DMS79 (cell line): ENCODE results near the gene RBM28.
"Not testable (repeated sequence)": the region's sequence is repeated elsewhere in the genome, so short reads cannot be mapped to it uniquely, and the experiment has no call there.

ENCODE experiments used
- DNase-seq: peaks from one replicate; lab custom pipeline; 2025; lab: John Stamatoyannopoulos, UW

RBM28 gene

DNA sequence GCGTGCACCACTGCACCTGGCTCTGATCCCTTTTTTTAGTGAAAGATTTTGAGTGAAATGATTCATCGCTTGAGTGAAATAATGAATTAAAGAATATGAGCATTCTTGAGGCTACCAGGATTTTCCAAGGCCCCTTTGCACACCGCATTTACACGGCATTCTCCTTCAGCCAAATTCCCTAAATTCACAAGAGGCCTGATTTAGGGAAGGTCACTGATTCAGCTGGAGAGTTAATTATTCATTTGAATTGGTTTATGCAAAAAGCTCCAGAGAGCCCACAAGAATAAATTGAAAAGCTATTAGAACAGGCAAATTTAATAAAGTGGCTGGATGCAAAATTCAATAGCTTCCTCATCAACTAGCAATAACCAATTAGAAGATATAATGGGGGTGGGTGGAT is 56.2 kb downstream of the RBM28 start:
- no peak for DNase-seq

GRCh38 chr7:128284102-128284501 is 59.6 kb downstream of the RBM28 start:
- DNase-seq: no peak

- no peak for DNase-seq
Measured at GRCh38 chr7:128281605-128282380, 61.9 kb downstream of the RBM28 start.

DNA sequence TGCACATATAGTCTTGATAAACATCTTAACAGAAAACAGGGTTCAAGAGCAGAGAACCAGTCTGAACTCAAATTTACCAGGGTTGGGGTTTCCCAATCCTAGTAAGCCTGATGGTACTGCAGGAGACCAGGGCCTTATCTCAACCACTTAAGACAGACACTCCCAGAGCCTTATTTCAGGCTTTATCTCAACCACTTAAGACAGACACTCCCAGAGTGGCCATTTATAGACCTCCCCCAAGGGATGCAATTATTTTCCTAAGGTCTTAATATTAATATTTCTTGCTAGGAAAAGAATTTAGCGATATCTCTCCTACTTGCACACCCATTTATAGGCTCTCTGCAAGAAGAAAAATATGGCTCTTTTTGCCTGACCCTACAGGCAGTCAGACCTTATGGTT is 63.3 kb downstream of the RBM28 start:
- not testable (repeated sequence) for DNase-seq

DNA sequence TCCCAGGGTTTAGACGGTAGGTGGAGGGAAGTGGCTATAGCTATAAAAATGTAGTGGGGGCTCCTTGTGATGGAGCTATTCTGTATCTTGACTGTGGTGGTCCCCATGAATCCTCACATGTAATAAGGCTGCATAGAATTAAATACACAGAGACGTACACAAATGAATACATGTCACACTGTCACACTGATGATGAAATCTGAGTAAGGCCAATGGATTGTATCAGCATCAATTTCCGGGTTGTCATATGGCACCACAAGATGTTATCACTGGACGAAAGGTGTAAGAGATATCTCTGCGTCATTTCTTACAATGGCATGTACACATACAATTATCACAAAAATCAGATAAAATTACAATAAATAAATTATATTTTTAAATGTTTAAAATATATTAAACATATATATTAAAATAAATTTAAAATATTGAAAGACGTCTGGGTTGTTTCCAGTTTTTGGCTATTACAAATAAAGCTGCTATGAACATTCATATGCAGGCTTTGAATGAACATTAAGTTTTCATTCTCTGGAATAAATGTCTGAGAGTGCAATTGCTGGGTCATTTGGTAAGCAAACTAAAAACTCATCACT is 64.5 kb downstream of the RBM28 start:
- DNase-seq: no peak

GRCh38 chr7:128278366-128278765 is 65.3 kb downstream of the RBM28 start:
- no peak for DNase-seq

GRCh38 chr7:128275681-128276080 is 68.0 kb downstream of the RBM28 start:
- no peak for DNase-seq

DNA sequence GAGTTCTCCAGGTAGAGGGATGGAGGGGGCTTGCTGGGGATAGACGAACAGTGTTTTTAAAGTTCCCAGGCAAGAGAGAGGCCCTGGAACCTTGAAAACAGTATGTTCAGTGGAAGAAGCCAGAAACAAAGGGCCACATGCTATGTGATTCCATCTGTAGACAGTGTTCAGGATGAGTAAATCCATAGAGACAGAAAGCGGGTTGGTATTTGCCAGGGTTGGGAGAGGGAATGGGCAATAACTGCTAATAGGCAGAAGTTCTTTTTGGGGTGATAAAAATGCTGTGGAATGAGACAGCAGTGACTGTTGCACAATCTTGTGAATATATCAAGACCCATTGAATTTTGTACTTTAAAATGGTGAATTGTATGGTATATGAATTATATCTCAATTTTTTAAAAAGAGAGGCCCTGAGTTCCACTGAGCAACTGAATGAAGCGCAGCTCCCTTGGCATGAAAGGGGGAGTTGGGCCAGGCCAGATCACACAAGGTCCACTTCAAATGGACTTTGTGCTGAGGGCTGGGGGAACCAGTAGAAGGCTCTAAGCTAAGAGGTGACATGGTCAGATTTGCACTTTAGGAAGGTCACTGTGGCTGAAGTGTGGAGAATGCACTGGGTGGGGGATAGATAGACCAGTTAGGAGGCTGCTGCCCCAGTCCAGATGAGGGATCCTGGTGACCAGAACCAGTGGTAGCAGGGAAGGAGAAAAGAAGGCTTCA is 68.7 kb downstream of the RBM28 start:
- no peak for DNase-seq

DNA sequence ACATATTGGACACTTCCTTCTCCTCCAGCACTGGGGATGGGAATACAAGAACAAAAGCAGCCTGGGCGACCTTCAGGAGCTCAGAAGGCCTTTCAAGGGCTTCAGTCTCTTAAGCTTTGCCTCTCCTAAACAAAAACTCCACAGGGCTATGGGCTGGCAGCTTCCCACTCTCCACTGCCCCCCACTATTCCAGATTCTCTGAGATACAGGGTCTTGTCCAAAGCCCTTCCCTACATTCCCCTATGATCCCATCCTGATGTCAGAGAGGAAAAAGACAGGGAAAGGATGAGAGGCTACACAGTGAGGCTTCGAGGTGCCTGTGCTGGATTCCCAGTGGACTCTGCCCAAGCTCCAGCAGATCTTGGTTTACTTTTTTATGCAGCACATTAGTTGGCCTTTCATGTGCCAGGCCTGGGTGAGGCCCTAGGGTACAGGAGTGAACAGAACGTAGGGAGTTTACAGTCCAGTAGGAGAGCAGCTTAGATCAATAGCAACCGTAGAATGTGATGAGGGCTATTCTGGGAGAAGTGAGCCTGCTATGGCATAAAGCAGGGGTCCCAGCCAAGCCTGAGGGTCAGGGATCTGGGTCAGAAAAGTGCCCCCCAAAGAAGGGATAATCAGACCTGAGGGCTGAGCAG is 69.3 kb downstream of the RBM28 start:
- no peak for DNase-seq

DNA sequence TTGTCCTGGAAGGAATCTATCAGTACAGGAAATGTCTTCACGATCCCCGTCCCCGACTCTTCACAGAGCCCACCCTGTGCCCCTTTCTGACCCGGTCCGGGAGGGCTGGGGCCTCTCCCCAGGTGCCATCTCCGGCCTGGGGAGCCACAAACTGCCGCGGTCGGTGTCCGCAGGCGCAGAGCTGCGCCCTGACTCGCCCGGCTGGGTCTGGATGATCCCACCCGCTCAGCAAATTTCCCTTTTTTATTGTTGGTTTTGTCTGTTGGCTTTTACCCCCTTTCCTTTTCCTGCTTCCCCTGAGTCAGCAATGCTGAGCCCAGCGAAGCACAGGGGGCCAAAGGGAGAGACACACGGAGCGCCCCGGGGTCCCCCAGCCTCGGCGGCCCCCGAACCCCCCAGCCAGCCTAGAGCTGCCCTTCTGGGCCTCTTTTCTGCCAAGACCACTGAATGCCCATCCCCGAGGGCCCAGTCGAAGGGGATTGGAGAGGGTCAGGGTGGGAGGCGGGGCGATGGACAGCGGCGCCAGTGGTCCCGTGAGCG is 71.7 kb downstream of the RBM28 start:
- DNase-seq: no peak

- DNase-seq: no peak
Measured at GRCh38 chr7:128271471-128271941, 72.2 kb downstream of the RBM28 start.

DNA sequence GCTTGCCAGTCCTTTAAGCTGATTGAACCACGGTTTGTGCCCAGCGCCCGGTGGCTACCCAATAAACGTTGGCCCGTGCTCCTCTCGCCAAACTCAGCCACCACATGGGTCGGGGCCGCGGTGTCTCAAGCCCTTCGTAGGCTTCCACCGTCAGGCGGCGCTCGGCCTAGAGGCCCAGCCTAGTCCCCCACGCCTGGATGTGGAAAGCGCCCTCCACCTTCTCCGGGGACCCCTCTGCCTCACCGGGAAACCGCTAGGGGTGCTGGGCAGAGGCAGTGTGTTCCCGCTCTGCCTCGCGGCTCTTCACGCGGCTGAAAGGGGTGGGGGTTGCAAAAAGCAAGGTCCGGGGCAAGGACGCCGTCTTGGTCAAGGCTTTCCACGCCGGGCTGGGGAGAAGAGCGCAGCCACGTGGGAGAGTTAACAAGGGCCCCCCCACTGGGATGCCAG is 72.9 kb downstream of the RBM28 start:
- DNase-seq: no peak

DNA sequence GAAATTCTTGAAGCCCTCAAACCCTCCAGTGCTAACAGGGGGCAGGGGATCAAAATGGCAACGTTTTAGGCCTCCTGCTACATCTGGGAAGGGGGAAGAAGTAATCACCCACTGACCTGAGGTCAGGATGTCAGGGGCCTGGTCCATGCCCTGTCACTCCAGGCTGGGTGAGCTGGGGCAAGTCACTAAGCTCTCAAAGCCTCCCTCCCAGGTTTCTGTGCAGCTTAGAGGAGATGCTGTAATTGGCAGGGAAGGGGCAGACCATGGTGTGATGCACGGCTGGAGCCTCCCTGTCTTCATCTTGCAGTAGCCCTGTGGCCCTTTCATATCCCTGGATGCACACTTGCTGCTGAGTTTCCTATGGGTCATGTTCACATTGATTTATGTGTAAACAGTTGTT is 75.5 kb downstream of the RBM28 start:
- DNase-seq: no peak

DNA sequence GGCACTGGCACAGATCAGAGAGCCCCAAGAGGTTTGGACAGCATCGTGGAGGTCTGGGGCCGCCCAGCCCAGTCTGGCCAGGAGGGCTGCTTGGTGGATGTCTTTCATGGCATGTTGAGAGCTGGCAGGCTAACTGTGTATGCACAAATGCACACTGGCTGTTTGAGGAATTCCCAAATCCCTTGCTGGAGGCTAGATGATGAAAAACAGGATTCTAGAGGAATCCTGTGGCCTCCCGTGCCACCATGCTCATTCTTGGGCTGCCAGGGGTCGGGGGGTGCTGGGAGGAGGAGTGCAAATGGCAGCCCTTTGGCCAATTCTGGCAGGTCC is 76.1 kb downstream of the RBM28 start:
- no peak for DNase-seq

DNA sequence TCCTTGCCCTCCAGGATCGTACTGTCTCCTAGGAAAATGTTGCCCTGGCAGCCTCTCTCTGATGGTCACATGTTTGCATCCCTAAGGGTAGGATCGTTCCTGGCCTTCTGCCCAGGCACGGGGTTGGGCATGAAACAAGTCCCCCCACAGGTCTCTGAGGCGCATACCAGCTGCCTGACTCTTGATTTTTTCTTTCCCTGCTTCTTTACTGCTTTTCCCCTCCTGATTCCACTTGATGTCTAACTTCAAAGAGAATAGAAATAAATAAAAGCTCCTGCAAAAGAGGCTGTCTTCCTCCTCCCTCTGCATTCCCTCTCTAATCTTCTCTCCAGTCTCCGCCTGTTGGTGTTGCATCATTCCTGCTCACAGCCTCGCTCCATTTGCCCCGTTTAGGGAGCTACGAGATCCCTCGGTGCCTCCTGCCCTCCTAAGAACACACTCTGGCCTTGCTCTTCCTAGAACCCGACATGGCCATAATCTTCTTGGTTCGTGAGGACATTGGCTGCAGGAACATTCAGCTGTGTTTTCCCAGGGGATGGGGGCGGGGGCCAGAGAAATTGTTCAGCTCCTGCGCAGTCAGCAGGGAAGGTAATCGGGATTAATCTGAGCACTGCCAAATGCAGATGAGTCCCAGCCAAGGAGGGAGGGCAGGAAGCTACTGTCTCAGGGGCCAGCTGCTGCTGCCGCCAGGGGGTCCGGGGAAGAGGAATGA is 76.7 kb downstream of the RBM28 start:
- peak; percentile 94 for DNase-seq

GRCh38 chr7:128266529-128266882 is 77.2 kb downstream of the RBM28 start:
- DNase-seq: no peak

- DNase-seq: no peak
Measured at GRCh38 chr7:128265906-128266300, 77.8 kb downstream of the RBM28 start.

GRCh38 chr7:128265156-128265905 is 78.4 kb downstream of the RBM28 start:
- no peak for DNase-seq

DNA sequence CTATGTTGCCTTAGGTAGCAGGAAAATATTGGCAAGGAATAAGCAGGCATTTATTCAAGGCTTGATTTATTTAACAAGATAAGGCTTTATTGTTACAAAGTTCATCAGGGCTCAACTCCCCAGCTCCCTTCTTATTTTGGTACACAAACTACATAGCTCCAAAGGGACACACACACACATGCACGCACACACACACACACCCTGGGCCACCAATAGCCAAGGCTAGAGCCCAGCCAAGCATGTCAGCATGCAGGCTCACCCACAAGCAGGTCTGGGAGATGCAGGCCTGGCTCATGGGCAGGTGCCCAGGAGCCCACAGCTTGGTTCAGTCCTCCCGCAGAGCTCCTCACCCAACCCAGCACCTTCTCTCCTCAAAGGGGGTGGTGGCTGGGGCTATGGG is 79.2 kb downstream of the RBM28 start:
- DNase-seq: no peak

DNA sequence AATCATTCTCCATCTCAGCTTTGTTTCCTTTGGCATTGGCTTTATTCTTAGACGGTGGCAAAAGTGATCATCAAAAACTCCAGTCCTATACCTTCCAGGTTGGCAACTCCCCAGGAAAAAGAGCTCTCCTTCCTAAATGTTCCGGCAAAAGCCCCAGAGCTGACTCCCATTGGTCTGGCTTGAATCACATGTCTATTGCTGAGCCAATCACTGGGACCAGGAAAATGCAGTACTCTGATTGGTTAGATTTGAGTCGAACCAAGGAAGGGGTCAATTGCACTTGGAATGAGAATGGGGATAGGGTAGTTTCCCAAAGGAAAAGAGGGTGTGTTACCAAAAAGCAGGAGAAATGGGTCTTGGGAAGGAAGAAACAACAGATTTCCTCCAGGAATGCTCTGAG is 80.3 kb downstream of the RBM28 start:
- no peak for DNase-seq
